H1 (cell line): Measurements from ENCODE around the gene FNIP2. TPM values are rescaled to one million over a fixed set of nuclear protein-coding genes. Genes with fewer than 3 reads are reported as not detected.

Experiments used
- CTCF ChIA-PET: fragments of 300-600 bp; sonication (Branson Sonifier 250); formaldehyde crosslinking; loops from one replicate; lab custom pipeline; 2021; ENCODE audit not compliant: partially characterized antibody; lab: Charles Lee
- POLR2A ChIA-PET: fragments of 300-600 bp; sonication (Branson Sonifier 250); formaldehyde crosslinking; loops from one replicate; lab custom pipeline; 2021; ENCODE audit warnings: inconsistent platforms; ENCODE audit not compliant: partially characterized antibody; lab: Charles Lee
- DNase-seq, 2 experiments: peaks; one replicate each; pipeline versions ENCODE4 v3.0.0 to v3.0.0-alpha.2; 2010 to 2022; ENCODE audit warnings: low spot score in 2 of 2, low read depth in 1 of 2, mixed read lengths in 1 of 2
- FAIRE-seq: peaks from 2 replicates; lab custom pipeline; 2011; peaks lifted over from hg19 to GRCh38; lab: Jason Lieb, UNC
- H2AFZ ChIP-seq: 2 replicates; pipeline ENCODE4 v1.8.1; 2012; ENCODE audit warnings: low read length, inconsistent platforms
- H2AK5ac ChIP-seq: 2 replicates; pipeline ENCODE4 v1.6.1; 2013; ENCODE audit warnings: low read depth, low read length
- H2BK120ac ChIP-seq: replicated peaks from 2 replicates; pipeline ENCODE3; 2013; ENCODE audit warnings: low read depth, low read length, inconsistent platforms
- H2BK12ac ChIP-seq: 2 replicates; pipeline ENCODE4 v1.6.1; 2013; ENCODE audit warnings: low read depth, low read length
- H2BK15ac ChIP-seq: 2 replicates; pipeline ENCODE4 v1.6.1; 2013; ENCODE audit warnings: low read length
- H2BK20ac ChIP-seq: 2 replicates; pipeline ENCODE4 v1.6.1; 2013; ENCODE audit warnings: low read length
- H2BK5ac ChIP-seq: 2 replicates; pipeline ENCODE4 v1.6.1; 2013; ENCODE audit warnings: low read depth, low read length
- H3K14ac ChIP-seq: 2 replicates; pipeline ENCODE4 v1.6.1; 2013; ENCODE audit warnings: inconsistent platforms; ENCODE audit not compliant: insufficient read length
- H3K18ac ChIP-seq: 2 replicates; pipeline ENCODE4 v1.6.1; 2013; ENCODE audit warnings: low read length; ENCODE audit errors: extremely low read depth
- H3K23ac ChIP-seq: 2 replicates; pipeline ENCODE4 v1.6.1; 2013; ENCODE audit warnings: inconsistent platforms; ENCODE audit not compliant: insufficient read length
- H3K23me2 ChIP-seq: 2 replicates; pipeline ENCODE4 v1.6.1; 2013; ENCODE audit warnings: low read depth, low read length
- H3K27ac ChIP-seq: 2 replicates; pipeline ENCODE4 v1.6.1; 2011; ENCODE audit warnings: low read depth, low read length, inconsistent platforms
- H3K27me3 ChIP-seq, 4 experiments: replicated peaks in 1 of 4; 1 replicate in 1 of 4; 2 replicates in 3 of 4; pipeline versions ENCODE4 v1.6.1 to v1.8.1; 2011 to 2013; ENCODE audit warnings: low read length in 3 of 4, mild to moderate bottlenecking in 3 of 4, inconsistent platforms in 2 of 4, mixed read lengths in 2 of 4, moderate library complexity in 1 of 4; ENCODE audit not compliant: control insufficient read depth in 3 of 4, insufficient read depth in 3 of 4; ENCODE audit errors: extremely low read depth in 1 of 4
- H3K36me3 ChIP-seq, 4 experiments: 2 replicates each; pipeline versions ENCODE4 v1.6.1 to v1.8.1; 2011 to 2013; ENCODE audit warnings: mild to moderate bottlenecking in 4 of 4, low read length in 3 of 4, moderate library complexity in 2 of 4, control low read depth in 1 of 4, inconsistent platforms in 1 of 4; ENCODE audit not compliant: insufficient read depth in 4 of 4, control insufficient read depth in 2 of 4
- H3K4ac ChIP-seq: replicated peaks from 2 replicates; pipeline ENCODE3; 2013; ENCODE audit warnings: low read length, low read depth, mixed read lengths, inconsistent platforms; ENCODE audit not compliant: insufficient read length
- H3K4me1 ChIP-seq, 4 experiments: replicated peaks in 1 of 4; 1 replicate in 1 of 4; 2 replicates in 3 of 4; pipeline versions ENCODE4 v1.6.1 to v1.8.1; 2011 to 2013; ENCODE audit warnings: low read length in 3 of 4, inconsistent platforms in 2 of 4, mixed read lengths in 1 of 4; ENCODE audit not compliant: insufficient read depth in 4 of 4, control insufficient read depth in 3 of 4
- H3K4me2 ChIP-seq, 2 experiments: 2 replicates each; pipeline versions ENCODE4 v1.6.1 to v1.8.1; 2011 to 2013; ENCODE audit warnings: low read depth in 2 of 2, low read length in 2 of 2, control low read depth in 1 of 2, inconsistent platforms in 1 of 2, mild to moderate bottlenecking in 1 of 2; ENCODE audit not compliant: insufficient read depth in 1 of 2
- H3K4me3 ChIP-seq, 4 experiments: fragments of 200-600, 300-600 bp in 1 of 4; sonication (generic), shearing (Covaris generic), sonication (Bioruptor Twin) in 1 of 4; 2 replicates each; pipeline versions ENCODE4 v1.5.1 to v1.8.1; 2011 to 2016; ENCODE audit warnings: low read length in 4 of 4, low read depth in 3 of 4, control low read depth in 2 of 4, inconsistent platforms in 2 of 4, mild to moderate bottlenecking in 2 of 4, mixed read lengths in 1 of 4, moderate library complexity in 1 of 4; ENCODE audit not compliant: insufficient read depth in 2 of 4; ENCODE audit errors: extremely low read depth in 1 of 4
- H3K56ac ChIP-seq: replicated peaks from 2 replicates; pipeline ENCODE3; 2013; ENCODE audit warnings: low read depth, mild to moderate bottlenecking, mixed read lengths, low read length, inconsistent platforms; ENCODE audit not compliant: insufficient read length
- H3K79me1 ChIP-seq: 2 replicates; pipeline ENCODE4 v1.6.1; 2013; ENCODE audit warnings: low read depth, low read length, control low read depth
- H3K79me2 ChIP-seq, 2 experiments: 2 replicates each; pipeline versions ENCODE4 v1.6.1 to v1.8.1; 2012 to 2013; ENCODE audit warnings: low read length in 2 of 2, mild to moderate bottlenecking in 2 of 2, inconsistent platforms in 1 of 2; ENCODE audit not compliant: insufficient read depth in 2 of 2, control insufficient read depth in 1 of 2
- H3K9ac ChIP-seq, 4 experiments: replicated peaks in 1 of 4; 1 replicate in 1 of 4; 2 replicates in 3 of 4; pipeline versions ENCODE4 v1.6.1 to v1.8.1; 2011 to 2013; ENCODE audit warnings: low read depth in 3 of 4, low read length in 3 of 4, control low read depth in 2 of 4, mild to moderate bottlenecking in 2 of 4, moderate library complexity in 2 of 4, inconsistent platforms in 1 of 4; ENCODE audit errors: extremely low read depth in 1 of 4
- H3K9me3 ChIP-seq, 2 experiments: 2 replicates each; pipeline versions ENCODE4 v1.6.1 to v1.8.1; 2012 to 2013; ENCODE audit warnings: mild to moderate bottlenecking in 2 of 2, moderate library complexity in 2 of 2, control low read depth in 1 of 2, inconsistent platforms in 1 of 2, low read depth in 1 of 2, low read length in 1 of 2, mixed read lengths in 1 of 2; ENCODE audit not compliant: insufficient read depth in 2 of 2
- H4K20me1 ChIP-seq, 2 experiments: replicated peaks in 1 of 2; 2 replicates each; pipeline versions ENCODE3 to v1.8.1; 2011 to 2013; ENCODE audit warnings: inconsistent platforms in 2 of 2, low read length in 2 of 2, mild to moderate bottlenecking in 1 of 2; ENCODE audit not compliant: insufficient read depth in 2 of 2, control insufficient read depth in 1 of 2
- H4K5ac ChIP-seq: 2 replicates; pipeline ENCODE4 v1.6.1; 2013; ENCODE audit warnings: low read length, low read depth, mixed read lengths, inconsistent platforms; ENCODE audit not compliant: insufficient read length
- H4K8ac ChIP-seq: 2 replicates; pipeline ENCODE4 v1.8.0; 2013; ENCODE audit warnings: mild to moderate bottlenecking, moderate library complexity, low read length, inconsistent platforms; ENCODE audit not compliant: insufficient read depth; ENCODE audit errors: extremely low read depth
- H4K91ac ChIP-seq: replicated peaks from 2 replicates; pipeline ENCODE3; 2013; ENCODE audit warnings: low read length, mixed read lengths, inconsistent platforms; ENCODE audit not compliant: insufficient read length
- EP300 ChIP-seq, 2 experiments: IDR thresholded peaks; 1 replicate in 1 of 2; 2 replicates in 1 of 2; pipeline ENCODE4 v1.6.1; 2011 to 2012; ENCODE audit warnings: low read depth in 2 of 2, low read length in 2 of 2, mild to moderate bottlenecking in 2 of 2, borderline replicate concordance in 1 of 2, inconsistent platforms in 1 of 2, moderate library complexity in 1 of 2
- EZH2 ChIP-seq: fragments of 200-600 bp; sonication (generic); IDR thresholded peaks from 2 replicates; pipeline ENCODE4 v1.7.1; 2012; ENCODE audit warnings: low read depth, mild to moderate bottlenecking, moderate library complexity, low read length, inconsistent platforms; ENCODE audit not compliant: severe bottlenecking
- GABPA ChIP-seq: IDR thresholded peaks from 2 replicates; pipeline ENCODE4 v1.6.1; 2011; ENCODE audit warnings: mild to moderate bottlenecking, low read length, moderate library complexity, borderline replicate concordance; ENCODE audit not compliant: insufficient read depth
- JUN ChIP-seq: IDR thresholded peaks from 2 replicates; pipeline ENCODE4 v1.6.1; 2011; ENCODE audit warnings: low read depth, mild to moderate bottlenecking, improper control_type of control experiment, low read length
- JUND ChIP-seq: IDR thresholded peaks from 2 replicates; pipeline ENCODE4 v1.6.1; 2011; ENCODE audit warnings: mild to moderate bottlenecking, improper control_type of control experiment, low read length
- POLR2A ChIP-seq, 2 experiments: IDR thresholded peaks; 1 replicate in 1 of 2; 2 replicates in 1 of 2; pipeline ENCODE4 v1.6.1; 2011; ENCODE audit warnings: low read depth in 2 of 2, low read length in 2 of 2, mild to moderate bottlenecking in 2 of 2; ENCODE audit errors: control extremely low read depth in 1 of 2
- POU5F1 ChIP-seq: IDR thresholded peaks from 2 replicates; pipeline ENCODE4 v1.6.1; 2011; ENCODE audit warnings: low read depth, mild to moderate bottlenecking, low read length, moderate library complexity
- RFX5 ChIP-seq: IDR thresholded peaks from 2 replicates; pipeline ENCODE4 v1.6.1; 2011; ENCODE audit warnings: low read depth, low read length, improper control_type of control experiment, borderline replicate concordance
- RXRA ChIP-seq: IDR thresholded peaks from 2 replicates; pipeline ENCODE4 v1.6.1; 2011; ENCODE audit warnings: low read depth, mild to moderate bottlenecking, low read length, moderate library complexity; ENCODE audit not compliant: insufficient read depth
- SP1 ChIP-seq: IDR thresholded peaks from 2 replicates; pipeline ENCODE4 v1.6.1; 2011; ENCODE audit warnings: low read depth, low read length
- TCF12 ChIP-seq: IDR thresholded peaks from 2 replicates; pipeline ENCODE4 v1.6.1; 2011; ENCODE audit warnings: low read depth, mild to moderate bottlenecking, low read length
- polyA plus RNA-seq, 7 experiments: library from polyadenylated mRNA; depleted of rRNA in 3 of 7; stranded (reverse) in 5 of 7; unstranded in 2 of 7; fragments of >200 nt in 5 of 7; fragments of 200-250 nt in 2 of 7; gene quantifications; 1 replicate in 5 of 7; 2 replicates in 1 of 7; 4 replicates in 1 of 7; pipeline versions ENCODE4 v1.2.1 to v1.2.3, GENCODE V29; 2011 to 2013; ENCODE audit warnings: missing spikeins in 2 of 7, mixed read lengths in 2 of 7
- total RNA-seq: library from RNA; stranded (reverse); fragmentation: NEBNext Ultra II Directional; extraction: Animal tissue kit (Norgen Biotek cat#: 25700); gene quantifications from 2 replicates; pipeline ENCODE4 v1.2.1, GENCODE V29; 2021

The FNIP2 gene
- total and polyA plus RNA-seq, 2 of the 8 experiments (the other 6 are each of a cell fraction or from before 2014, with no cell fraction given): 4.0 to 13.0 TPM

DNA sequence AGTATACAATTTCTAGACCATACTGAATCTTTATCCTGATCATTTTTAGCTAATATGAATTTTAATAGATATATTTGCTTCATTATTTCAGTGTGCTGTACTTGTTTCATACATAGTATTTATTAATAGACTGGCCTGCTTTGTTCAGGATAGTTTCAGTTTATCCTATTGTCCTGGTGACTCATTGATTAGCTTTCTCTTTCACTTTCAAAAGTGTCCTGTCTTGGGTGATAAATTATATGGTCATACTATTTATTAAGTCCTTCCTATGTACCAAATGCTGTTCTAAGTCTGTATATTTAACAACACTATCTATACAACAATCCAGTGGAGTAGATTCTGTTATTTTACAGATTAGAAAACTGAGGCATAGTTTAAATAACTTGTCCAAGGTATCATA lies 180.3 kb downstream of the FNIP2 start:
- Histone ChIP-seq H3K9ac (no peak overlapping the region), H4K20me1 (no peaks in the 10 kb centered on the region), H3K36me3 (peaks cover 0 to 2% (median 0%) of the 10 kb centered on the region in 4 experiments; a peak in 1 of 8 replicates), H3K27me3 (no peaks in the 10 kb centered on the region), H3K4me2 (no peak overlapping the region), H4K5ac (no peak overlapping the region), H2BK120ac (no peak overlapping the region), H3K4ac (no peak overlapping the region), H2BK15ac (no peak overlapping the region), H4K8ac (no peak overlapping the region), H3K56ac (no peak overlapping the region), H3K27ac (no peak overlapping the region), H3K23ac (no peak overlapping the region), H2AFZ (no peak overlapping the region), H3K14ac (no peak overlapping the region), H2BK20ac (no peak overlapping the region), H3K23me2 (no peaks in the 10 kb centered on the region; the same call in 1 of the 2 replicates), H3K79me1 (no peaks in the 10 kb centered on the region), H3K4me1 (0 out of 7 replicates have a peak, but pooled peaks cover 0 to 4% (median 0%) of the 10 kb centered on the region in 4 experiments), H2BK12ac (no peak overlapping the region)
- DNase-seq: no peak
- CTCF ChIA-PET: interaction anchor here (0.6 to 0.7 kb wide), 3 partner anchors 91 to 482 kb away, joined by 3 to 4 read pairs (median 3); no protein-coding TSS in a partner anchor
- TF ChIP-seq RXRA (no peak), EP300 (IDR thresholded peaks at IDR 0.05; ENCODE audit: borderline replicate concordance in 1 of 2, low read depth in 2 of 2, low read length in 2 of 2) (no peak), JUN (no peak), RFX5 (no peak), GABPA (no peak), POLR2A (IDR thresholded peaks at IDR 0.05; ENCODE audit: control extremely low read depth in 1 of 2, low read depth in 2 of 2, low read length in 2 of 2) (no peak), SP1 (no peak), POU5F1 (no peak), EZH2 (no peak), TCF12 (no peak), JUND (no peak)
- TF ChIP-seq, all 59 proteins: peak for 0
- Histone ChIP-seq H3K18ac (no peak overlapping the region), H3K79me2 (no peaks in the 10 kb centered on the region), H2AK5ac (no peak overlapping the region), H3K4me3 (no peak overlapping the region), H3K9me3 (peaks cover 13 to 20% of the 10 kb centered on the region in 2 experiments), H4K91ac (no peak overlapping the region), H2BK5ac (no peak overlapping the region)
- POLR2A ChIA-PET: no interaction called here
- FAIRE-seq: no peak
